ENCODE measurements around the gene KRTAP5-9.
"Not testable (repeated sequence)": the region's sequence is repeated elsewhere in the genome, so short reads cannot be mapped to it uniquely, and the experiment has no call there.

KRTAP5-9 gene

DNA sequence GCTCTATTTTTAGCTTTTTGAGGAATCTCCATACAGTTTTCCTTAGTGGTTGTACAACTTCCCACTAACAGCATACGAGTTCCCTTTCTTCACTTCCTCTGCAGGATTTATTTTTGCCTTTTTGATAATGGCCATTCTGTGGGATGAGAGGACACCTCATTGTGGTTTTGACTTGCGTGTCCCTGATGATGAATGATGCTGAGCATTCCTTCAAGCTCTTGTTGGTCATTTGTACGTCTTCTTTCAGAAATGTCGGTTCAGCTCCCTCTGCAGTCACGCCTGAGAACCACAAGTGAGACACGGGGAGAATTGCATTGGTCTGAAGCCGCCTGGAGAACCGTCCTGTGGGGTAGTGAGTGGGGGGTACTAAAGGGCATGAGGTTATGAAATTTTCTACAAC, 15.2 kb downstream of the KRTAP5-9 start:
- DNase-seq = peak; percentile 62

DNA sequence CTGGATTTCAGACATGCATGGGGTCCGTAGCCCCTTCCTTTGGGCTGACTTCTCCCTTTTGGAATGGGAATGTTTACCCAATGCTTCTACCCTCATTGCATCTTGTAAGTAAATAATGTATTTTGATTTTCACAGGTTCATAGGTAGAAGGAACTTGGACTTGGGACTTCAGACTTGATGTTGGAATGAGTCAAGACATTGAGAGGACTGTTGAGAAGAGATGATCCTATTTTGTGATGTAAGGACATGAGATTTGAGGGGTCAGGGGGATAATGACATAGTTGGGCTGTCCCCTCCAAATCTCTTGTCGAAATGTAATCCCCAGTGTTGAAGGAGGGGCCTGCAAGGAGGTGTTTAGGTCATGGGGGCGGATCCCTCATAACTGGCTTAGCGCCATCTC, 16.2 kb downstream of the KRTAP5-9 start:
- DNase-seq = no peak

GRCh38 chr11:71565263-71565662, 17.0 kb downstream of the KRTAP5-9 start, which contains the start of gene KRTAP5-10:
KRTAP5-10 (plus strand) TSS chr11:71565563; CDS start chr11:71565588, 25 bp downstream.
- DNase-seq = no peak

DNA sequence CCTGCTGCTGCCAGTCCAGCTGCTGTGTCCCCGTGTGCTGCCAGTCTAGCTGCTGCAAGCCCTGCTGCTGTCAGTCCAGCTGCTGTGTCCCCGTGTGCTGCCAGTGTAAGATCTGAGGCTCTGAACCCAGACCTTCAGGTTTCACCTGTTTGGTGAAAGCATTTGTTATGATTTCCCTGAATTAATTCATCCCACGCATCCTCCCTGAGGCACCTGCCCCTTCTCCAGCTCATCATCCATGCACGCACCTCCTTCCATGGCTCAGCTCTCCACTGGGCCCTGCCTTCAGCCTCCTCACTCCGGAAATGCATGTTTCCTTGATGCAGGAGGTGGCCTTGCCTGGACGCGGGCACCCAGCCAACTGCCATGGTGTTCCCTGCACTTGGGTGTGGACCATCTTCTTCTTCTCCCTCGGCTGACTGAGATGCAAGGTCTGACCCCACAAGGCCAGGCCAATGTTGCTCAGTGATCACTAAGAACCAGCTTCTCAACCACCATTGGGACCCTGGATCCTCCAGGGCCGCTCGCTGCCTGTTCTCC, 17.9 kb downstream of the KRTAP5-9 start:
- no peak for DNase-seq

GRCh38 chr11:71566626-71567599, 18.7 kb downstream of the KRTAP5-9 start:
- not testable (repeated sequence) for DNase-seq

DNA sequence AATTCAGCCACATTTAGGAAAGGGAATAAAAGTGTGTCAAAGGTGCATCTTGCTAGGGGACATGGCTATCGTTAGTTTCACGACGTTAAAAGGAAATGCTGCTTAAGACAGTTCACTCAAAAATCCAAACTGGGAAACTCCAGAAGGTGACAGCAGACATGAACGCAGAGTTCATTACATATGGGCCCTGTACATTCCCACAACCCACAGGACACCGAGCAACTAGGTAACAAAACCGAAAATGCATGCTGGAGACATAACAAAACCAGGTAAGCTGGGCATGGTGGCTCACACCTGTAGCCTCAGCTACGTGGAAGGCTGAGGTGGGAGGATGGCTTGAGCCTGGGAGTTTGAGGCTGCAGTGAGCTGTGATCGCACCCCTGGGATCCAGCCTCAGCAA, 19.4 kb downstream of the KRTAP5-9 start:
- DNase-seq = not testable (repeated sequence)

GRCh38 chr11:71568704-71569349, 20.6 kb downstream of the KRTAP5-9 start:
- no peak for DNase-seq

DNA sequence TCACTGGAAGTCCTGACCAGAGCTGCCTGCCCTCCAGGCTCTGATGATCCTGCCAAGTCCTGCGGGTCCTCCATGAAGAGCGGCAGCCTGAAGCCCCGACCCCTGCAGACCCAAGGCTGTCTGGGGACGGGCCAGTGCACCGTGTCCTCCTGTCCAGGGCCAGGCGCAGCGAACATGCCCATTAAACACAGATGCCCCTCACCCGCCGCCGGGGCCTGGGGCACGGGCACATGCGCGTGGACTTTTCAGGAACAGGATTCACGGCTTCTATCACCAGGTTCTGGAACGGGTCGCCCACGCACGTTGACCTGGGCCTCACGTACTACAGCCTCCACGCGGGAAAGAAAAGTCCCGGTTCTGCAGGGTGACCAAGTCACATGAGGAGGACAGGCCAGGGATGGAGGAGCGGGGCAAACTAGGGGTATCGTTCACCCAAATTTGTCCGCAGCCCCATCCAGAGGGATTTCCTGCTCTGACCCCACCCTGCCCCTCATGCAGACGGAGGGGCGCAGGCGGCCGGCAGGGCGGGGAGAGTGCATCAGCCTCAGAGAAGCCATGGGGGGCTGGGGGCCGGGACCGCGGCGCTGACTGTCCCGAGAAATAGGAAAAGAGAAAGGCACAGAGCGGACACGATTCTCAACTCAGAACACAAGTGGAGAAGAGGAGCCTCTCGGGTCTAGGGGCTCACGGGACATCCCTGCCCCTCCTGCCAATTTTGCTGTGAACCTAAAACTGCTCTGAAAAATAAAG, 23.1 kb downstream of the KRTAP5-9 start:
- DNase-seq = not testable (repeated sequence)

DNA sequence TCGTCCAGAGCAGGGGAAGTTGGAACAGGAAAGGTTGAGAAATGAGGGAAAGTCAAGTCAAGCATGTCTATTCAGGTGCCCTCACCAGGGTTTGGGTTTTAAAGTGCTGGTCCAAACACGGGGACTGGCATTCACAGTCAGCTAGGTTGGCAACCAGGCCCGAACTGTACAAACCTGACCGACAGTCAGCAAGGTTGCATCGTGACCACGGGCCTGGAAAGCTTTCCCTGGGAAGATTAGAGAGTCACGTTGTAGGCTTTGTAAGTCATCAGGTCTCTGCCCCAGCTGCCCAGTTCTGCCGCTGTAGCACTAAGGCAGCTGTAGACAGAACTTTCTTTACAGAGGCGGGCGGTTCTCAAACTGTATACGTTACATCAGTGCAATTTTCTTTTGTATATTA, 24.6 kb downstream of the KRTAP5-9 start:
- DNase-seq = no peak

DNA sequence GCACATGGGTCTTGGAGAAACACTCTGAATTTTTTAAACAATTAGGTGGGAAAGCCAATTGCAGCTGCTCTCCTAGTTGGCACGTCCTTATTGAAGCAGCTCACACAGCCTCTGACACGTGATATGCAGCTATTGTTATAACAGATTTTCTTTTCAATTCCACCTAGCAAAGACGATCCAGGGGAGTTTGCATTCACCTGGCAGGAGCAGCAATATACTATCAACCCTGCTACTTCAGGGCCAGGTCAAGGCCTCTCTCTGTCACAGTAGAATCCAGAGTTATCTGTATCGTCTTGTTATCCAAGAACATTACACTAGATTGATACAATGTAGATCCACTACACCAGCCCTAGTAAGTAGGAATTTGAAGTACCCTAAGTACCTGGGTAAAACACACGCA, 26.2 kb downstream of the KRTAP5-9 start:
- no peak for DNase-seq

- no peak for DNase-seq
Observed at GRCh38 chr11:71575723-71576424, 27.7 kb downstream of the KRTAP5-9 start.

- DNase-seq = not testable (repeated sequence)
Observed at GRCh38 chr11:71576688-71577465, 28.7 kb downstream of the KRTAP5-9 start.

GRCh38 chr11:71577469-71578004, 29.3 kb downstream of the KRTAP5-9 start:
- DNase-seq = no peak

GRCh38 chr11:71579513-71579912, 31.3 kb downstream of the KRTAP5-9 start:
- not testable (repeated sequence) for DNase-seq

DNA sequence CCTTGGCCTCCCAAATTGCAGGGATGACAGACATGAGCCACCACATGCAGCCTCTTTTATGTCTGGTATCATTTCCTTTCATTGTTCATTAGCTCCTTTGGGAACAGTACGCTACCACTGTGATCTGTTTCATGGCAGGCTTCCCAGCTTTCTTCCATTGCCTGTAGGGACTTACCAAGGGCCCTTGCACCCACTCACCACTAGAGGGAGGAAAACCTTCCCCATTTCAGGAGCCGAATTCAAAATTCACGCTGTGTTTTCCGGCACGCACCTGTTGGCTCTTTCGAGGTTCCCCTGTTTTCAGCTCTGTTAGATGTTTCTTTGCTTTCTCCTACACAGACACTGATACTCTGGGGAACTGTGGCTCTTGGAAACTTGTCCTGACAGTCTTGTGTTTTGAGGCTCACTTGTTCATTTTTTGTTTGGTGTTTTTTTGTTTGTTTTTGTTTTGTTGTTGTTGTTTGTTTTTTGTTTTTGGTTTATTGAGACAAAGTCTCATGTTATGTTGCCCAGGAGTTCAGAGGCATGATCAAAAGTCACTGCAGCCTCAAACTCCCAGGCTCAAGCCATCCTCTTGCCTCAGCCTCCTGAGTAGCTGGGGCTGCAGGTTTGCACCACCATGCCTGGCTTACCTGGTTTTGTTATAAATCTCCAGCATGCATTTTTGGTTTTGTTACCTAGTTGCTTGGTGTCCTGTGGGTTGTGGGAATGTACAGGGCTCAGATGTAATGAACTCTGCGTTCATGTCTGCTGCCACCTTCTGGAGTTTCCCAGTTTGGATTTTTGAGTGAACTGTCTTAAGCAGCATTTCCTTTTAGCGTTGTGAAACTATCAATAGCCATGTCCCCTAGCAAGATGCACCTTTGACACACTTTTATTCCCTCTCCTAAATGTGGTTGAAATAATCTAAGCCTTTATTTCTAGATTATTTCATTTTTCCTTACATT, 32.1 kb downstream of the KRTAP5-9 start:
- DNase-seq = peak; percentile 21

GRCh38 chr11:71581826-71582225, 33.6 kb downstream of the KRTAP5-9 start:
- no peak for DNase-seq

DNA sequence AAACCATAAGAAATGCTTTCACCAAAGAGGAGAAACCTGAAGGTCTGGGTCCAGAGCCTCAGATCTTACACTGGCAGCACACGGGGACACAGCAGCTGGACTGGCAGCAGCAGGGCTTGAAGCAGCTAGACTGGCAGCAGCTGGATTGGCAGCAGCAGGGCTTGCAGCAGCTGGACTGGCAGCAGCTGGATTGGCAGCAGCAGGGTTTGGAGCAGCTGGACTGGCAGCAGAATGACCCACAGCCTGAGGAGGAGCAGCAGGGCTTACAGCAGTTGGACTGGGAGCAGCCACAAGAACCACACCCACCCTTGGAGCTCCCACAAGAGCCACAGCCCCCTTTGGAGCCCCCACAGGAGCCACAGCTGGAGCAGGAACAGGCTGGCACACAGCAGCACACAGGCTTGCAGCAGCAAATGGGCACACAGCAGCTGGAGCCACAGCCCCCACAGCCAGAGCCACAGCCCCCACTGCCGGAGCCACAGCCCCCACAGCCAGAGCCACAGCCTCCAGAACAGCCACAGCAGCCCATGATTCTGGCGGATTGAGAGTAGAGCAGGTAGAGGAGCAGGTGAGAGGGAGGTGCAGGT, 34.2 kb downstream of the KRTAP5-9 start, which contains the start of gene KRTAP5-11:
TSS of gene KRTAP5-11 (minus strand) at position 567 of the 587 bp plus-strand sequence. CDS start at position 529, 38 bp downstream.
- DNase-seq = peak; percentile 24

- DNase-seq = not testable (repeated sequence)
Observed at GRCh38 chr11:71582969-71583368, 34.7 kb downstream of the KRTAP5-9 start.

GRCh38 chr11:71585673-71586072, 37.5 kb downstream of the KRTAP5-9 start:
- not testable (repeated sequence) for DNase-seq
